Ascending aorta (tissue), 2 donors: ENCODE results near the gene PTGR2. TPM values are rescaled to one million over a fixed set of nuclear protein-coding genes. Genes with fewer than 3 reads are reported as not detected.
A peak's percentile ranks its signal among the peaks of the same experiment; 100 is the strongest.

Experiments
- DNase-seq, 2 donors: peaks; one replicate each; pipeline ENCODE4 v3.0.0-alpha.2; 2019; ENCODE audit warnings: low spot score in 2 of 2
- H3K27ac ChIP-seq, 2 donors: fragments of 200-600 bp; sonication (generic); one replicate each; pipeline ENCODE4 v1.5.1; 2016 to 2017; ENCODE audit warnings: mild to moderate bottlenecking in 1 of 2
- H3K27me3 ChIP-seq: fragments of 200-600 bp; sonication (generic); one replicate; pipeline ENCODE4 v1.5.1; 2017
- H3K36me3 ChIP-seq, 2 donors: fragments of 200-600 bp; sonication (generic); one replicate each; pipeline ENCODE4 v1.5.1; 2016
- H3K4me1 ChIP-seq, 2 donors: fragments of 200-600 bp; sonication (generic); one replicate each; pipeline ENCODE4 v1.5.1; 2016 to 2017; ENCODE audit warnings: mild to moderate bottlenecking in 1 of 2
- H3K4me3 ChIP-seq, 2 donors: fragments of 200-600 bp; sonication (generic); one replicate each; pipeline ENCODE4 v1.5.1; 2016 to 2017; ENCODE audit warnings: mild to moderate bottlenecking in 1 of 2
- H3K9me3 ChIP-seq, 2 donors: fragments of 200-600 bp; sonication (generic); one replicate each; pipeline ENCODE4 v1.5.1; 2016
- intact Hi-C: fragments of 100-400 bp; cut with DNase I; formaldehyde crosslinking; loops from one replicate; pipeline ENCODE4 v1.15.1; 2023
- total RNA-seq: library from RNA; depleted of rRNA; stranded (reverse); fragments of >200 nt; gene quantifications from one replicate; pipeline ENCODE4 v1.1.0, GENCODE V29; 2016
- TF ChIP-seq, protein P1 (sequence below), 3 experiments: fragments of 200-600 bp in 2 of 3; fragments of 450-650 bp in 1 of 3; sonication (generic) in 2 of 3; IDR thresholded peaks; one replicate each; pipeline ENCODE4 v1.5.1; 2016 to 2019; ENCODE audit warnings: antibody characterized with exemption in 3 of 3, mild to moderate bottlenecking in 1 of 3, moderate library complexity in 1 of 3

PTGR2 gene
- total RNA-seq, 1 donor from 2014 or later: 2.3 TPM

DNA sequence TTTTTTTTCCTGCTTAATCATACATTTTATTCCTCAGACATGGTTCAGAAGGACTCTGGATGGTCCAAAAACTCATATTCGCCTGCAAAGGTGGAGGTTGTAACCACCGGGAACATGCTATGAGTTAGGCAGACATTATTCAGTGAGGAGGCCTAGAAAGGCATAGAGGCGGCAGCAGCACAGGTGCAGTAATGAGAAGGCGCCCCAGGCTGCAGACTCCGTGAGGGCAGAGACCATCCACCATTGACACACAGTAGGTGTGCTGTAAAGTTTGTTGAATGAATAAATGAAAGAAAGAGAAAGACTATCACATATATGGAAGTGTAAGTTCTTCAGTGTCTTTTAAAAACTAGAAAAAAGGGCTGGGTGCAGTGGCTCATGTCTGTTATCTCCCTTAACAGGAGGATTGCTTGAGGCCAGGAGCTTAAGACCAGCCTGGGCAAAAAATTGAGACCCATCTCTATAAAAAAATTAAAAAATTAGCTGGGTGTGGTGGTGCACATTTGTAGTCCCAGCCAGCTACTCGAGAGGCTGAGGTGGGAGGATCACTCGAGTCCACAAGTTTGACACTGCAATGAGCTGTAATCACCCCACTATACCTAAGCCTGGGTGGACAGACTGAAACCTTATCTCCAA is 34.5 kb upstream of the PTGR2 start:
- Histone ChIP-seq H3K4me1 (no peaks in the 10 kb centered on the region), H3K27me3 (no peaks in the 10 kb centered on the region), H3K4me3 (no peak overlapping the region), H3K27ac (peak overlapping the region; percentile 46 to 57), H3K9me3 (no peaks in the 10 kb centered on the region), H3K36me3 (no peaks in the 10 kb centered on the region)
- intact Hi-C loops: no loop called here
- TF ChIP-seq, protein P1, sequence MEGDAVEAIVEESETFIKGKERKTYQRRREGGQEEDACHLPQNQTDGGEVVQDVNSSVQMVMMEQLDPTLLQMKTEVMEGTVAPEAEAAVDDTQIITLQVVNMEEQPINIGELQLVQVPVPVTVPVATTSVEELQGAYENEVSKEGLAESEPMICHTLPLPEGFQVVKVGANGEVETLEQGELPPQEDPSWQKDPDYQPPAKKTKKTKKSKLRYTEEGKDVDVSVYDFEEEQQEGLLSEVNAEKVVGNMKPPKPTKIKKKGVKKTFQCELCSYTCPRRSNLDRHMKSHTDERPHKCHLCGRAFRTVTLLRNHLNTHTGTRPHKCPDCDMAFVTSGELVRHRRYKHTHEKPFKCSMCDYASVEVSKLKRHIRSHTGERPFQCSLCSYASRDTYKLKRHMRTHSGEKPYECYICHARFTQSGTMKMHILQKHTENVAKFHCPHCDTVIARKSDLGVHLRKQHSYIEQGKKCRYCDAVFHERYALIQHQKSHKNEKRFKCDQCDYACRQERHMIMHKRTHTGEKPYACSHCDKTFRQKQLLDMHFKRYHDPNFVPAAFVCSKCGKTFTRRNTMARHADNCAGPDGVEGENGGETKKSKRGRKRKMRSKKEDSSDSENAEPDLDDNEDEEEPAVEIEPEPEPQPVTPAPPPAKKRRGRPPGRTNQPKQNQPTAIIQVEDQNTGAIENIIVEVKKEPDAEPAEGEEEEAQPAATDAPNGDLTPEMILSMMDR (IDR thresholded peaks at IDR 0.05): no peak
- DNase-seq: no peak

DNA sequence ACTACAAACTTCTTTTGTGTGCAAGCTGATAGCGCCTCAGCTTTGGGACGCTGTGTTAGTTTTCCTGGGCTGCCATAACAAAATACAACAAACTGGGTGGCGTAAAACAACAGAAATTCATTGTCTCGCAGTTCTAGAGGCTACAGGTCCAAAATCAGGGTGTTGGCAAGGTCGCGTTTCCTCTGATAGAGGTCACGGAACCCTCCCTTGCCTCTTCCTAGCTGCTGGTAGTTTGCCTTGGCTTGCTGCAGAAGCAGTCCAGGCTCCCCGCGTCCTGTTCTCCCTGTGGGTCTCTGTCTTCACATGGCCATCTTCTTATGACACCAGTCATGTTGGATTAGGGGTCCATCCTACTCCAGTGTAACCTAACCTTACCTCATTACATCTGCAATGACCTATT is 32.8 kb upstream of the PTGR2 start:
- H3K27ac ChIP-seq: no peak overlapping the region
- H3K9me3 ChIP-seq: no peaks in the 10 kb centered on the region
- no peak overlapping the region for H3K4me3 ChIP-seq
- intact Hi-C loops: no loop called here
- TF ChIP-seq, protein P1 (IDR thresholded peaks at IDR 0.05): no peak
- no peaks in the 10 kb centered on the region for H3K4me1 ChIP-seq
- no peaks in the 10 kb centered on the region for H3K36me3 ChIP-seq
- no peaks in the 10 kb centered on the region for H3K27me3 ChIP-seq
- DNase-seq: no peak

DNA sequence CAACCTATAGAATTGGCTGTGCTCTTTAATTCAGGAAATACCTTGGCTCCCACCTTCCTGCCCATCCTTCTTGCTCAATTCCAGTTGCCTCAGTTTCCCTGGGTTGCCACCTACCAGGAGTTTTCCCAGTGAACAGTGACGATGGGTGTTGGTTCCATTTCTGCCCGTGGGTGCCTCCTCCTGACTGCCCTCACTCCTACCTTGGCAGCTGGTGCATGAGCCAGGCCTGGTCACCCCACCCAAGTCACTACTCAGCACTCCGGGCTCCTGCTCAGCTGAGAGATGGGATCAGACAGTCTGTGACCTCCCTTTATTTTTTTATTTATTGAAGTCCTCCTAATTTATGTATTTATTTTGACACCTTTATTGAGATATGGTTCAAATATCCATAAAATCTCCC is 31.0 kb upstream of the PTGR2 start:
- TF ChIP-seq, protein P1 (IDR thresholded peaks at IDR 0.05): no peak
- H3K27me3 ChIP-seq: no peaks in the 10 kb centered on the region
- H3K4me3 ChIP-seq: no peak overlapping the region
- no peaks in the 10 kb centered on the region for H3K36me3 ChIP-seq
- DNase-seq: no peak
- H3K4me1 ChIP-seq: peaks cover 0 to 4% of the 10 kb centered on the region in 2 donors
- H3K27ac ChIP-seq: no peak overlapping the region
- no peaks in the 10 kb centered on the region for H3K9me3 ChIP-seq
- intact Hi-C loops: no loop called here

DNA sequence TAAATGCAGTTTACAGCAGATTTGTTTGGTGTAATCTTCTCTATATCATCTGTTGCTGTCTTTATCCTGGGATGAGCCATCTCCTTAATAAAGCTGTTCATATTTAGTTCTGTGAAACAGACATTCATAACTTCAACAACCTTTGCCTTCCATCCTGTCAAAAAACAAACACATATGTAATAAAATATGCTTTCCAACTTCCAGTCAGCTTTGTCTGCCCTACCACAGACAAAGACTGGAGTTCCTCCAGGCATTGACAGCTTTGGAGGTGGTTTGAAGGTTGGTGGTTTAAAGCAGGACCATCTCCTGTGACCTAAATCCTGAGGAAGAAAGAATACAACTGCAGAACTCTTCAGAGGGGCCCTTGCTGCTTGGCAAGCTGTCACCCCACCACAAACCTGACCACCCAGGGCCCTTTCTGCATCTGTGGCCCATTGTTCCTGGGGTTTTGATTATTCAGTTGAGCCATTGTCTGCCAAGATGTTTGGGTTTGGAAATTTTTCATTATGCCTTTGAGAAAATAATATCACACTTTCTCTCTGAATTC is 28.2 kb upstream of the PTGR2 start:
- no peak for DNase-seq
- H3K9me3 ChIP-seq: no peaks in the 10 kb centered on the region
- H3K27ac ChIP-seq: no peak overlapping the region
- intact Hi-C loops: no loop called here
- H3K4me1 ChIP-seq: peaks cover 0 to 4% of the 10 kb centered on the region in 2 donors
- no peak overlapping the region for H3K4me3 ChIP-seq
- TF ChIP-seq, protein P1 (IDR thresholded peaks at IDR 0.05): no peak
- H3K27me3 ChIP-seq: no peaks in the 10 kb centered on the region
- no peaks in the 10 kb centered on the region for H3K36me3 ChIP-seq

DNA sequence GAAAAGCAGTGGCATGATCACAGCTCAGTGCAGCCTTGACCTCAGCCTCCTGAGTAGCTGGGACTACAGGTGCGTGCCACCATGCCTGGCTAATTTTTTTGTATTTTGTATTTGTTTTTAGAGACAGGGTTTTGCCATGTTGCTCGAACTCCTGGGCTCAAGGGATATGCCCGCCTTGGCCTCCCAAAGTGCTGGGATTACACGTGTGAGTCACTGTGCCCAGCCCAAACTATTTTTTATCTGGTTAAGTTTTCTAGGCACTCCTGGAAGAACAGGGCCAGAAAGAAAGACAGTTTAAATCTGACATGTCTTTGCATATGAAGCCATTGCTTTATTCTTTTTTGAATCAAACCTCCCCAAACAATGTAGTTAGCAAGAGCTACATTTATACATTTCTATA is 27.5 kb upstream of the PTGR2 start:
- TF ChIP-seq, protein P1 (IDR thresholded peaks at IDR 0.05): no peak
- Histone ChIP-seq H3K27me3 (no peaks in the 10 kb centered on the region), H3K36me3 (no peaks in the 10 kb centered on the region), H3K9me3 (no peaks in the 10 kb centered on the region), H3K4me3 (no peak overlapping the region), H3K4me1 (peaks cover 0 to 4% of the 10 kb centered on the region in 2 donors), H3K27ac (no peak overlapping the region)
- intact Hi-C loops: no loop called here
- DNase-seq: no peak
